Body of pancreas (tissue), 4 donors: ENCODE data around the gene ST14.

ENCODE experiments used
- CTCF ChIP-seq, 7 experiments: fragments of 450-650 bp in 4 of 7; fragments of 200-600 bp in 3 of 7; sonication (generic) in 3 of 7; IDR thresholded peaks; one replicate each; pipeline ENCODE4 v1.5.1; 2016 to 2019; ENCODE audit warnings: antibody characterized with exemption in 7 of 7
- POLR2A ChIP-seq, 3 donors: fragments of 450-650 bp; IDR thresholded peaks; one replicate each; pipeline ENCODE4 v1.6.1; 2016; ENCODE audit warnings: antibody characterized with exemption in 3 of 3, mild to moderate bottlenecking in 2 of 3

GRCh38 chr11:130151196-130151595, 8.4 kb upstream of the ST14 start:
- TF ChIP-seq CTCF (IDR thresholded peaks at IDR 0.05) (no peak), POLR2A (IDR thresholded peaks at IDR 0.05) (no peak)
